Endothelial cell of umbilical vein (primary cell): ENCODE measurements around the gene IL17REL. TPM values are rescaled to one million over a fixed set of nuclear protein-coding genes. Genes with fewer than 3 reads are reported as not detected.

Experiments used
- BruUV-seq: library from RNA; stranded (reverse); fragments of 400-500 nt; replicated peaks from 2 replicates; lab custom pipeline; 2021; lab: Mats Ljungman, UMichigan
- CTCF ChIA-PET: fragments of 300-600, 350-600 bp; sonication (Branson Sonifier 250); formaldehyde crosslinking; loops from one replicate; lab custom pipeline; 2021; ENCODE audit warnings: antibody characterized with exemption, inconsistent platforms; lab: Charles Lee
- POLR2A ChIA-PET: fragments of 300-600, 350-600 bp; sonication (Branson Sonifier 250); formaldehyde crosslinking; loops from one replicate; lab custom pipeline; 2021; ENCODE audit warnings: antibody characterized with exemption, inconsistent platforms; lab: Charles Lee
- DNase-seq: peaks from one replicate; pipeline ENCODE4 v3.0.0-alpha.2; 2011; ENCODE audit warnings: low read depth, low spot score
- FAIRE-seq: peaks from 2 replicates; lab custom pipeline; 2011; peaks lifted over from hg19 to GRCh38; lab: Jason Lieb, UNC
- H2AFZ ChIP-seq: 2 replicates; pipeline ENCODE4 v1.6.0; 2012; ENCODE audit warnings: low read depth, low read length, control low read depth, inconsistent platforms
- H3K27ac ChIP-seq: 2 replicates; pipeline ENCODE4 v1.5.1; 2011; ENCODE audit warnings: low read depth, mild to moderate bottlenecking, control low read depth, low read length, moderate library complexity; ENCODE audit not compliant: insufficient read depth
- H3K27me3 ChIP-seq, 2 experiments: 2 replicates each; pipeline versions ENCODE4 v1.6.0 to v1.6.1; 2011; ENCODE audit warnings: low read length in 2 of 2, mixed read lengths in 1 of 2; ENCODE audit not compliant: control insufficient read depth in 2 of 2, insufficient read depth in 2 of 2
- H3K36me3 ChIP-seq, 2 experiments: 2 replicates in 1 of 2; 3 replicates in 1 of 2; pipeline ENCODE4 v1.5.1; 2011; ENCODE audit warnings: low read length in 2 of 2, mild to moderate bottlenecking in 1 of 2, moderate library complexity in 1 of 2; ENCODE audit not compliant: control insufficient read depth in 2 of 2, insufficient read depth in 2 of 2; ENCODE audit errors: extremely low read depth in 1 of 2
- H3K4me1 ChIP-seq: 3 replicates; pipeline ENCODE4 v1.5.1; 2011; ENCODE audit warnings: mild to moderate bottlenecking, low read length; ENCODE audit not compliant: control insufficient read depth, insufficient read depth; ENCODE audit errors: extremely low read depth
- H3K4me2 ChIP-seq: 2 replicates; pipeline ENCODE4 v1.6.1; 2011; ENCODE audit warnings: low read length, control low read depth, mixed read lengths; ENCODE audit not compliant: insufficient read depth
- H3K4me3 ChIP-seq, 3 experiments: fragments of 200-600 bp in 1 of 3; sonication (generic), shearing (Covaris generic) in 1 of 3; replicated peaks in 1 of 3; 2 replicates each; pipeline ENCODE4 v1.5.1; 2011 to 2016; ENCODE audit warnings: control low read depth in 3 of 3, low read length in 3 of 3, mild to moderate bottlenecking in 2 of 3, inconsistent platforms in 1 of 3, low read depth in 1 of 3, moderate library complexity in 1 of 3; ENCODE audit not compliant: insufficient read depth in 1 of 3
- H3K79me2 ChIP-seq: 2 replicates; pipeline ENCODE4 v1.6.0; 2012; ENCODE audit warnings: low read length, inconsistent platforms; ENCODE audit not compliant: control insufficient read depth, insufficient read depth
- H3K9ac ChIP-seq: replicated peaks from 2 replicates; pipeline ENCODE3; 2011; ENCODE audit warnings: low read length, control low read depth; ENCODE audit not compliant: insufficient read depth; ENCODE audit errors: extremely low read depth
- H3K9me1 ChIP-seq: replicated peaks from 3 replicates; pipeline ENCODE4 v1.6.0; 2011; ENCODE audit warnings: mild to moderate bottlenecking, low read length; ENCODE audit not compliant: control insufficient read depth, insufficient read depth; ENCODE audit errors: extremely low read depth
- H3K9me3 ChIP-seq: replicated peaks from 2 replicates; pipeline ENCODE4 v1.5.1; 2012; ENCODE audit warnings: low read length, inconsistent platforms; ENCODE audit not compliant: control insufficient read depth, insufficient read depth
- H4K20me1 ChIP-seq: replicated peaks from 2 replicates; pipeline ENCODE3; 2011; ENCODE audit warnings: mild to moderate bottlenecking, low read length; ENCODE audit not compliant: control insufficient read depth, insufficient read depth; ENCODE audit errors: extremely low read depth
- CTCF ChIP-seq, 2 donors: IDR thresholded peaks; 1 replicate in 1 of 2; 2 replicates in 1 of 2; pipeline ENCODE4 v1.5.1; 2011; ENCODE audit warnings: low read length in 2 of 2, mild to moderate bottlenecking in 2 of 2, moderate library complexity in 2 of 2, control low read depth in 1 of 2, inconsistent platforms in 1 of 2, low read depth in 1 of 2; ENCODE audit not compliant: insufficient read depth in 1 of 2; ENCODE audit errors: extremely low read depth in 1 of 2
- EZH2 ChIP-seq: IDR thresholded peaks from 2 replicates; pipeline ENCODE4 v1.6.1; 2012; ENCODE audit warnings: borderline replicate concordance, low read depth, mild to moderate bottlenecking, moderate library complexity, low read length, inconsistent platforms; ENCODE audit not compliant: severe bottlenecking
- FOS ChIP-seq: IDR thresholded peaks from 2 replicates; pipeline ENCODE4 v1.6.1; 2011; ENCODE audit warnings: mild to moderate bottlenecking, low read length, moderate library complexity, borderline replicate concordance; ENCODE audit not compliant: insufficient read depth
- GATA2 ChIP-seq: IDR thresholded peaks from 2 replicates; pipeline ENCODE4 v1.7.0; 2011; ENCODE audit warnings: low read depth, mild to moderate bottlenecking, moderate library complexity, mixed read lengths, low read length; ENCODE audit not compliant: insufficient read length, insufficient read depth
- JUN ChIP-seq: IDR thresholded peaks from 2 replicates; pipeline ENCODE4 v1.6.1; 2011; ENCODE audit warnings: borderline replicate concordance, low read depth; ENCODE audit not compliant: insufficient read length, insufficient read depth
- MAX ChIP-seq: IDR thresholded peaks from 2 replicates; pipeline ENCODE4 v1.6.1; 2011; ENCODE audit not compliant: insufficient read depth, insufficient read length
- MYC ChIP-seq: IDR thresholded peaks from one replicate; pipeline ENCODE4 v1.6.1; 2011; ENCODE audit warnings: mild to moderate bottlenecking, low read depth, low read length
- POLR2A ChIP-seq: IDR thresholded peaks from 2 replicates; pipeline ENCODE4 v1.6.1; 2012; ENCODE audit warnings: low read depth, mild to moderate bottlenecking, control low read depth, low read length
- POLR2AphosphoS5 ChIP-seq: IDR thresholded peaks from 2 replicates; pipeline ENCODE4 v1.6.1; 2012; ENCODE audit warnings: low read depth, mild to moderate bottlenecking, control low read depth, low read length, moderate library complexity; ENCODE audit not compliant: insufficient read depth
- dilution Hi-C: fragments of 300-500 bp; cut with MboI; formaldehyde crosslinking; loops from one replicate; pipeline ENCODE4 v1.15.0; 2019; ENCODE audit warnings: low sequenced_read_pairs; ENCODE audit not compliant: extremely low pct_ligation_motif_present
- intact Hi-C: fragments of 100-400 bp; cut with micrococcal nuclease; formaldehyde crosslinking; loops from one replicate; pipeline ENCODE4 v1.10.0; 2022
- polyA plus RNA-seq, 4 experiments: library from polyadenylated mRNA; depleted of rRNA in 3 of 4; stranded (reverse) in 3 of 4; unstranded in 1 of 4; fragments of >200 nt; gene quantifications; 2 replicates each; pipeline versions ENCODE4 v1.2.1 to v1.2.3, GENCODE V29; 2011 to 2012; ENCODE audit warnings: missing spikeins in 1 of 4
- total RNA-seq: library from RNA; stranded (reverse); gene quantifications from 2 replicates; pipeline ENCODE4 v1.2.3, GENCODE V29; 2021

Gene IL17REL
- total and polyA plus RNA-seq, 2 donors (not counting 3 experiments of a cell fraction or from before 2014, with no cell fraction given): 0.06 to 0.15 TPM

- Histone ChIP-seq H3K27me3 (no peaks in the 10 kb centered on the region), H3K4me1 (no peaks in the 10 kb centered on the region), H3K9ac (no peak overlapping the region), H3K36me3 (no peaks in the 10 kb centered on the region), H3K27ac (no peak overlapping the region), H3K4me3 (no peak overlapping the region), H3K4me2 (no peak overlapping the region), H2AFZ (no peak overlapping the region), H4K20me1 (no peaks in the 10 kb centered on the region), H3K9me1 (no peaks in the 10 kb centered on the region), H3K9me3 (no peaks in the 10 kb centered on the region), H3K79me2 (no peaks in the 10 kb centered on the region)
- FAIRE-seq (no peak), DNase-seq (no peak)
- dilution Hi-C loops: no loop called here
- TF ChIP-seq JUN: no peak
- TF ChIP-seq POLR2A: no peak
- TF ChIP-seq GATA2: no peak
- no peak for TF ChIP-seq POLR2AphosphoS5
- TF ChIP-seq MYC: no peak
- no peak for TF ChIP-seq FOS
- TF ChIP-seq EZH2: no peak
- TF ChIP-seq CTCF (IDR thresholded peaks at IDR 0.05; ENCODE audit: extremely low read depth in 1 of 2, insufficient read depth in 1 of 2, low read depth in 1 of 2, low read length in 2 of 2): no peak
- no peak for TF ChIP-seq MAX
- ChIA-PET CTCF (no interaction called here), POLR2A (no interaction called here)
- no TSS peak for BruUV-seq
- intact Hi-C loops: no loop called here
These were observed 33.5 kb upstream of the IL17REL start for GRCh38 chr22:50046019-50046415.
